HCT116 (cell line): ENCODE measurements around the gene PSORS1C2.

Experiments
- CEBPB ChIP-seq: IDR thresholded peaks from 2 replicates; pipeline ENCODE4 v1.6.1; 2012; ENCODE audit warnings: low read depth
- CTCF ChIP-seq, 3 experiments: fragments of 200-600 bp in 1 of 3; sonication (generic) in 1 of 3; IDR thresholded peaks in 2 of 3; conservative IDR thresholded peaks in 1 of 3; 2 replicates each; pipeline ENCODE4 v1.5.1; 2012 to 2017; ENCODE audit warnings: low read depth in 2 of 3, low read length in 2 of 3, antibody characterized with exemption in 1 of 3, borderline replicate concordance in 1 of 3, control low read depth in 1 of 3, mild to moderate bottlenecking in 1 of 3, mixed read lengths in 1 of 3, mixed run types in 1 of 3, moderate library complexity in 1 of 3; ENCODE audit not compliant: insufficient read depth in 1 of 3
- ELF1 ChIP-seq: IDR thresholded peaks from 2 replicates; pipeline ENCODE4 v1.6.1; 2012; ENCODE audit warnings: low read depth, borderline replicate concordance
- EZH2 ChIP-seq: fragments of 200-600 bp; sonication (generic); IDR thresholded peaks from 2 replicates; pipeline ENCODE4 v1.6.1; 2017; ENCODE audit warnings: antibody characterized with exemption, mixed run types
- EZH2phosphoT487 ChIP-seq: fragments of 200-600 bp; IDR thresholded peaks from 2 replicates; pipeline ENCODE4 v1.6.1; 2018; ENCODE audit warnings: antibody characterized with exemption, borderline replicate concordance
- MAX ChIP-seq: IDR thresholded peaks from 2 replicates; pipeline ENCODE4 v1.6.1; 2012
- POLR2A ChIP-seq: IDR thresholded peaks from 2 replicates; pipeline ENCODE4 v1.7.0; 2011; ENCODE audit warnings: borderline replicate concordance; ENCODE audit not compliant: insufficient read depth, insufficient read length; ENCODE audit errors: extremely low read depth
- POLR2AphosphoS5 ChIP-seq: IDR thresholded peaks from 2 replicates; pipeline ENCODE4 v1.6.1; 2011; ENCODE audit warnings: mild to moderate bottlenecking, low read depth, low read length, moderate library complexity
- REST ChIP-seq: IDR thresholded peaks from 2 replicates; pipeline ENCODE4 v1.6.1; 2012; ENCODE audit warnings: low read depth
- SIN3A ChIP-seq: IDR thresholded peaks from 2 replicates; pipeline ENCODE4 v1.6.1; 2012; ENCODE audit warnings: low read depth
- SP1 ChIP-seq: IDR thresholded peaks from 2 replicates; pipeline ENCODE4 v1.6.1; 2012; ENCODE audit warnings: low read depth
- YY1 ChIP-seq: IDR thresholded peaks from 2 replicates; pipeline ENCODE4 v1.6.1; 2011; ENCODE audit warnings: low read length, low read depth, moderate library complexity, mild to moderate bottlenecking; ENCODE audit not compliant: insufficient replicate concordance; ENCODE audit errors: extremely low read depth
- ZFX ChIP-seq: fragments of 450-650 bp; IDR thresholded peaks from 2 replicates; pipeline ENCODE4 v1.6.1; 2017
- ZNF274 ChIP-seq: fragments of 200-500 bp; sonication (Bioruptor generic); IDR thresholded peaks from 2 replicates; pipeline ENCODE4 v1.6.1; 2014; ENCODE audit warnings: mild to moderate bottlenecking, low read depth, low read length, inconsistent platforms

- TF ChIP-seq CTCF (IDR thresholded peaks at IDR 0.05 in 2 of 3, conservative IDR thresholded peaks at IDR 0.05 in 1 of 3; ENCODE audit: borderline replicate concordance in 1 of 3, insufficient read depth in 1 of 3, low read depth in 2 of 3, low read length in 2 of 3) (no peak), POLR2A (no peak), EZH2phosphoT487 (no peak), ZNF274 (no peak), SP1 (no peak; the same call in 1 of the 2 replicates), CEBPB (no peak), REST (no peak), ELF1 (no peak), POLR2AphosphoS5 (peak; percentile 30; the same call in 1 of the 2 replicates), EZH2 (no peak), MAX (no peak), ZFX (no peak), SIN3A (no peak), YY1 (no peak)
Observed at GRCh38 chr6:31125162-31125561, 13.7 kb downstream of the PSORS1C2 start.
